Memory B cell (primary cell): ENCODE data around the gene CITED4.

Source experiments
- ATAC-seq: fragments of 150-1000 bp; cut with Tn5 transposase; 2 replicates; pipeline ENCODE4 v1.10.0; 2021; ENCODE audit warnings: low read depth, mild to moderate bottlenecking, moderate library complexity
- DNase-seq, 2 donors: peaks; one replicate each; pipeline ENCODE4 v3.0.0; 2022; ENCODE audit warnings: low spot score in 2 of 2
- H3K27ac Mint-ChIP-seq: one replicate; pipeline ENCODE4 v1.8.0; 2022; ENCODE audit warnings: mild to moderate bottlenecking, moderate library complexity, mixed read lengths
- H3K27me3 Mint-ChIP-seq: one replicate; pipeline ENCODE4 v1.8.0; 2022; ENCODE audit warnings: mixed read lengths
- H3K36me3 Mint-ChIP-seq: one replicate; pipeline ENCODE4 v1.8.0; 2022; ENCODE audit warnings: mild to moderate bottlenecking, mixed read lengths
- H3K4me1 Mint-ChIP-seq: one replicate; pipeline ENCODE4 v1.8.0; 2022; ENCODE audit warnings: mixed read lengths
- H3K4me3 Mint-ChIP-seq: one replicate; pipeline ENCODE4 v1.8.0; 2022; ENCODE audit warnings: mild to moderate bottlenecking, moderate library complexity, mixed read lengths
- H3K9me3 Mint-ChIP-seq: one replicate; pipeline ENCODE4 v1.8.0; 2022; ENCODE audit warnings: mixed read lengths

Gene CITED4

DNA sequence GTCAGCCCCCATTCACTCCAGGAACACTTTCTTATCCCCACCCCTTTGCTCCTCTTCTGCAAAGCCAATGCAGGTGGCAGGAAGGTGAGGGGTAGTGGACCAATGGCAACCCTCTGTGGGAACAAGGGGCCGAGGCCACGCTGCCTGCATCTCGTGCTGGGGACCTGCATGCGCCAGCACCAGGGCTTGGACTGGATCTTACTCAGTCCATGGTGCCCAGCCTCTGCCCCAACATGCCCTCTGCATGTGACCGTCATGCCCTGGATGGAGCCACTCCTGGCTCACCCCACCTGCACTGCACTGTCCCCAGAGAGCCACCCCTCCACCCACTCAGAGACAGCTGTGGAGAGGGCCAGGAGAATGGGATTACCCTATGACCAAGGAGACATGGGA, 22.2 kb downstream of the CITED4 start:
- ATAC-seq (no peak), DNase-seq (no peak)
- H3K27ac Mint-ChIP-seq = no peak overlapping the region
- no peaks in the 10 kb centered on the region for H3K4me1 Mint-ChIP-seq
- H3K4me3 Mint-ChIP-seq = no peak overlapping the region
- H3K9me3 Mint-ChIP-seq = peaks cover 3% of the 10 kb centered on the region
- peaks cover 12% of the 10 kb centered on the region for H3K27me3 Mint-ChIP-seq
- H3K36me3 Mint-ChIP-seq = peaks cover 3% of the 10 kb centered on the region

DNA sequence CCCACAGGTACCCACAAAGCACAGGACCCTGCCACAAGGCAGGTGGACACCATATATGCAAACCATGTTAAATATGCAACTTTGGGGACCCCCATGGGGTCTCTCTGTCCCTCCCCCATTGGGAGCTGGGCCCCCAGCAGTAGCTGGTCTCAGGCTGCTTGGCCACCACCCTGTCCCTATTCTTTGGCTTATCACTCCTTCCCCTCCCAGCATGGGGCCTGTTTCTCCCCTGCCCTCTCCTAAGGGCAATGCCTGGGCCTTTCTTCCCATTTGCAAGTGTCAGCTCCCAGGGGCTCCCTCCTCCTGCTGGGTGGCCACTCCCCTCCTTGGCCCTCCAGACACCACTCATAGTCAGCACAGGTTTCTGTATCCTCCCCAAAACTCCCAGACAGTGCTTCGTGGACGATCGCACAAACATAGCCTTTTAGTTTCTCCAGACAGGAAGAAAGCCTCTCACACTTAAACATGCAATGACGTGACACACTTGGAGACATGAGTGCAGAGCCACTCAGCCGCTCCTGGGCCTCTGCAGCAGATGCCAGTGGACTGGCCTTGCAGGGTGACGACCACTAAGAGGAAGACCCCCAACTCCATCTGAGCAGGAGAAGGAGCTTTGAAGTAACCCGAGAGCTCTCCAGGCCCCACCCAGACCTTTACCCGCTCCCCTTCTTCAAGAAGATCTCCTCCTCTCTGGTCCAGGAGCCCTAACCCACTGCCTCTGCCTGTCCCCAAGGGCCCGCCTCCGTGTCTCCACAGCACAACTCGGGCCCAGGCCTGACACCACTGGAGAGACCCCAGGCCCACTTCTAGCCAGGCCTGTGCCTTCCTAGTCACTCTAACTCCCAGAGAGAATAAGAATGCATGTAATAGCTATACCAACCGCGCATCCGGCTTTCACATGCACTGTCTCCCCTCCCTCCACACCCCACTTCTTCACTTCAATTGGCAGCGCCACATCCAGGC, 22.9 kb downstream of the CITED4 start:
- DNase-seq (no peak), ATAC-seq (no peak)
- Mint-ChIP-seq H3K36me3 (peaks cover 3% of the 10 kb centered on the region), H3K27me3 (peaks cover 14% of the 10 kb centered on the region), H3K4me1 (no peaks in the 10 kb centered on the region), H3K9me3 (peaks cover 3% of the 10 kb centered on the region), H3K27ac (no peak overlapping the region), H3K4me3 (no peak overlapping the region)

DNA sequence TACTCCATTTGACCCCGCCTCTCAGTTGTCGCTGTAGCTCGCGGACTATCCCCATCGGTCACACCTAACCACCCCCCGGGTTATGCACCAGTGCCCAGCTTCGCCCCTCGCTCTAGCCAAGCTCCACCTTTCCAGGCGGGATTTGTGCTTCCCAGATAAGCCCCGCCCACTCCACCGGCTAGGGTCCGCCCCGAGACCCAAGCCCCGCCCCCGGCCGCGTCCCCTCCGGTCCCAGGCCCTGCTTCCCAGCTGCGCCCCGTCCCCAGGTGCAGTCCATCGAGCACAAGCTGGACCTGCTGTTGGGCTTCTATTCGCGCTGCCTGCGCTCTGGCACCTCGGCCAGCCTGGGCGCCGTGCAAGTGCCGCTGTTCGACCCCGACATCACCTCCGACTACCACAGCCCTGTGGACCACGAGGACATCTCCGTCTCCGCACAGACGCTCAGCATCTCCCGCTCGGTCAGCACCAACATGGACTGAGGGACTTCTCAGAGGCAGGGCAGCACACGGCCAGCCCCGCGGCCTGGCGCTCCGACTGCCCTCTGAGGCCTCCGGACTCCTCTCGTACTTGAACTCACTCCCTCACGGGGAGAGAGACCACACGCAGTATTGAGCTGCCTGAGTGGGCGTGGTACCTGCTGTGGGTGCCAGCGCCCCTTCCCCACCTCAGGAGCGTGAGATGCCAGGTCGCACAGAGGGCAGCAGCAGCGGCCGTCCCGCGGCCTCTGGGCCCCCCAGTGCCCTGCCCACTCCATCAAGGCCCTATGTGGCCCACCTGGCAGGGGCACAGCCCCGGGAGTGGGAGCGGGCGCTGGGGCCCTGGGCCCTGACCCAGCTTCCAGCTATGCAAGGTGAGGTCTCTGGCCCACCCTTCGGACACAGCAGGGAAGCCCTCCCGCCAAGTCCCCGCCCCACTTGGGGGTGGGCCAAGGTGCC, 23.9 kb downstream of the CITED4 start:
- H3K27ac Mint-ChIP-seq = no peak overlapping the region
- H3K4me1 Mint-ChIP-seq = no peaks in the 10 kb centered on the region
- H3K36me3 Mint-ChIP-seq = peaks cover 3% of the 10 kb centered on the region
- ATAC-seq = no peak
- H3K27me3 Mint-ChIP-seq = peaks cover 12% of the 10 kb centered on the region
- no peak overlapping the region for H3K4me3 Mint-ChIP-seq
- peaks cover 3% of the 10 kb centered on the region for H3K9me3 Mint-ChIP-seq
- no peak for DNase-seq

DNA sequence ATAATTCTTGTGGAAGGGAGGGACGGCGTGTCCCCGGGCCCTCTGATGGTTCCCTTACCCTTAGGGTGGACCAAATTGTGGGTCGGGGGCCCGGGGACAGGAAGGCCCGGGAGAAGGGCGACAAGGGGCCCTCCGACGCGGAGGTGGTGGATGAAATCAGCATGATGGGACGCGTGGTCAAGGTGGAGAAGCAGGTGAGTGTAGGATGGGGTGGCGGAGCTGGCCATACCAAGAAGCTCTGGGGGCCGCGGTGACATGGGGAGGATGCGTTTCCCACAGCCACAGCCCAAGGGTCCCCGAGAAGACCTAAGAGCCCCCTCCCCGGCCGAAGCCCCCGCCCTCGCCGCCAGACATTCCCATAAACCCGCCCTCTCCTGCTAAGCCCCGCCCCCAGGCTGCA, 24.6 kb downstream of the CITED4 start:
- Mint-ChIP-seq H3K4me3 (no peak overlapping the region), H3K36me3 (peaks cover 3% of the 10 kb centered on the region), H3K9me3 (peaks cover 3% of the 10 kb centered on the region), H3K27me3 (peaks cover 12% of the 10 kb centered on the region), H3K4me1 (no peaks in the 10 kb centered on the region), H3K27ac (no peak overlapping the region)
- ATAC-seq (no peak), DNase-seq (no peak)

DNA sequence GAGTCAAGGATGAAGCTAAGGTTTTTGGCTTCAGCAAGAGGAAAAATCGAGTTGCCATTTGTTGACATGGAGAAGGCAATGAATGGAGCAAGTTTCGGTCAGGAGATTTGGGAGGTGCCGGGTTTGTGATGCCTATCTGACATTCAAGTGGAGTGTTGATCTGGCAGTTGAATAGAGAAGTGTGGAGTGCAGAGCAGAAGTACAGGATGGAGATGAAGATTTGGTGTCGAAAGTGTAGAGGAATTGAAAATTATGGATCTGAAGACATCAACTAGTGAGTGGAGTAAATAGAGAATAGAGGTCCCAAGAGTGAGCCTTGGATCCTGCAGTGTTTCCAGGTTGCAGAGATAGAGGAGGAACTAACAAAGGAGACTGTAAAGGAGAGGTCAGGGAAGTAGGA, 25.9 kb downstream of the CITED4 start:
- Mint-ChIP-seq H3K27ac (no peak overlapping the region), H3K9me3 (no peaks in the 10 kb centered on the region), H3K27me3 (peaks cover 8% of the 10 kb centered on the region), H3K36me3 (no peaks in the 10 kb centered on the region), H3K4me1 (no peaks in the 10 kb centered on the region), H3K4me3 (no peak overlapping the region)
- DNase-seq (no peak), ATAC-seq (no peak)

DNA sequence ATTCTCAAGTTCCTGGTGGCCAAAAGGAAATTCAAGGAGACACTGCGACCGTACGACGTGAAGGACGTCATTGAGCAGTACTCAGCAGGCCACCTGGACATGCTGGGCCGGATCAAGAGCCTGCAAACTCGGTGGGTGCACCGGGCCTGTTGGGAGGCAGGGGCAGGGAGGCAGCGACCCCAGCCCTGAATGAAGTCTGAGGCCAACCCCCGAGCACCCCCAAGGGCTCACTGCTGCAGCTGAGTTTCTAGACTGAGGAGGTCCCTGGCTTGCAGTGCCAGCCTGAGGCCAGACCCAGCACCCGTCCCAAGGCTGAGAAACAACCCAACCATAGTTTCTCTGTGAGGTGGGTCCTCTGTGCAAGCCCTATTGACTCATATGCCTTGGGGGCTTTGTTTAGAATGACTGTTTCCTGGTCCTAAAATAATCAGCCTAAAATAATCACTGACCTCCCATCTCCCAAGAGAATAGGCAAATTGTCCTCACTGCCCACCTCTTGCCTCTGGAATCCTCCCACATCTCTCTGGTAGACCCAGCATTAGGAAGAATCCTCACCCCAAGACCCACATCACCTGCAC, 27.1 kb downstream of the CITED4 start:
- Mint-ChIP-seq H3K4me3 (no peak overlapping the region), H3K27me3 (peaks cover 8% of the 10 kb centered on the region), H3K4me1 (no peaks in the 10 kb centered on the region), H3K36me3 (no peaks in the 10 kb centered on the region), H3K9me3 (no peaks in the 10 kb centered on the region), H3K27ac (no peak overlapping the region)
- no peak for ATAC-seq
- no peak for DNase-seq

DNA sequence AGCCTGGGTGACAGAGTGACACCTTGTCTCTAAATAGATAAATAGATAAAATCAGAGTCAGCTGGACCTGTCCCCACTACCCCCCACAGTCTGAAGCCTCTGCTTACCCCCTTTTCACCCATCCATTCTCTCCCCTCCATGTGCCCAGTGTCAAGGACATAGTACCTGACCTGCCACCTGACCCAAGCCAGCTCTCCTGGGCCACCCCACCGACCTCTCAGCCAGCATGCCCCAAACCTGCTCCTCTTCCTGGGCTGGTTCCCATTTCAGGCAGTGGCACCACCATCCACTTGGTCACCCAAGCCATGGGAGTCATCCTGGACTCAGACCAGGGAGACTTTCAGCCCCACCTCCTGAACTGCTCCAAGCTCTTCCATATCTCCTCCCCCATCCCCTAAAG, 28.2 kb downstream of the CITED4 start:
- H3K9me3 Mint-ChIP-seq = no peaks in the 10 kb centered on the region
- peaks cover 2% of the 10 kb centered on the region for H3K27me3 Mint-ChIP-seq
- H3K27ac Mint-ChIP-seq = no peak overlapping the region
- DNase-seq (no peak), ATAC-seq (no peak)
- no peak overlapping the region for H3K4me3 Mint-ChIP-seq
- H3K4me1 Mint-ChIP-seq = no peaks in the 10 kb centered on the region
- H3K36me3 Mint-ChIP-seq = no peaks in the 10 kb centered on the region

DNA sequence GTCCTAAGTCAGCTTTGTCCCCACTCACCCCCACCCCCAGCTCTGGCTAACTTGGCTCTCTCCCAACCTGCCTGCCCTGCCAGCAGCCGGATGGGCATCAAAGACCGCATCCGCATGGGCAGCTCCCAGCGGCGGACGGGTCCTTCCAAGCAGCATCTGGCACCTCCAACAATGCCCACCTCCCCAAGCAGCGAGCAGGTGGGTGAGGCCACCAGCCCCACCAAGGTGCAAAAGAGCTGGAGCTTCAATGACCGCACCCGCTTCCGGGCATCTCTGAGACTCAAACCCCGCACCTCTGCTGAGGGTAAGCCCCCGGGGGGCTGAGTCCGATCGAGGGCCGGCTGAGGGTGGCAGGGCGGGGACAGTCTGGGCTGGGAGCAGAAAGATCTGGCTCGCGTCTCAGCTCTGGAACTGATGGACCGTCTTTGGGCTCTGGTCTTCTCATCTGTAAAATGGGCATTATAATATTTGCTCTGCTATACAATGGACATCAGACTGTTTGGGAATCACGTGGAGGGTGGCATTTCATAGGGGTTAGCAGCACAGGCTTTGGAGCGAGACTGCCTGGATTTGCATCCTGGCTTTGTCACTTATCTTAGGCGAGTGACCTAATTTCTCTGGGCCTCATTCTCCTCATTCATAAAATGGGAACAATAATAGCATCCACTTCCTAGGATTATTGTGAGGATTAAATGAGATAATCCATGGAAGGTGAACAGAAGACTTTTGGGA, 31.0 kb downstream of the CITED4 start:
- Mint-ChIP-seq H3K4me3 (no peak overlapping the region), H3K27ac (no peak overlapping the region), H3K36me3 (no peaks in the 10 kb centered on the region), H3K4me1 (peaks cover under 1% of the 10 kb centered on the region), H3K9me3 (no peaks in the 10 kb centered on the region), H3K27me3 (peaks cover 2% of the 10 kb centered on the region)
- no peak for DNase-seq
- no peak for ATAC-seq

DNA sequence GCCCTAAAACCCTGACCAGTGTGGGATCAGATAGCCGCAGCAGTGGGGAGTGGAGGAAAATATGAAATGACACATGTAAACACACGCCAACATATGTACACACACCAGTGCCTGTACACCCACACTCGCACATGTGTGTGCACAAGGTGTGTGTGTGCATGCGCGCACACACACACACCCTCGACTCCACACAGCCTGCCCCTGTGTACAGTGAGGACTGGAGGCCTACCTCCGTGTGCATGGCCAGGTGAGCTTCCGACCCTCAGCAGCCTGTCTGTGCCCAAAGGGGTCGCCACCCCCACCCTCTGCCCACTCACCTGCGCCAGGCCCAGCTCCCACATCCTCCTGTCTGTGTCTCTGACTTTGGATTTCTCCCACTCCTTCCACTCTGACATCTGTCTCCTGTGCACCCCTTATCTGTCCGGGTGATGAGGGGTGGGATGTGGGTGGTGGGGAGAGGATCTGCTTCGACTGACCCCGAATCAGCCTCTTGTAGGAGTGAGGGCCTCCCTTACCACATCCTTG, 31.7 kb downstream of the CITED4 start:
- H3K27me3 Mint-ChIP-seq = peaks cover 2% of the 10 kb centered on the region
- no peaks in the 10 kb centered on the region for H3K36me3 Mint-ChIP-seq
- H3K4me1 Mint-ChIP-seq = peaks cover 6% of the 10 kb centered on the region
- no peak overlapping the region for H3K27ac Mint-ChIP-seq
- ATAC-seq = no peak
- H3K4me3 Mint-ChIP-seq = no peak overlapping the region
- no peaks in the 10 kb centered on the region for H3K9me3 Mint-ChIP-seq
- DNase-seq = no peak

DNA sequence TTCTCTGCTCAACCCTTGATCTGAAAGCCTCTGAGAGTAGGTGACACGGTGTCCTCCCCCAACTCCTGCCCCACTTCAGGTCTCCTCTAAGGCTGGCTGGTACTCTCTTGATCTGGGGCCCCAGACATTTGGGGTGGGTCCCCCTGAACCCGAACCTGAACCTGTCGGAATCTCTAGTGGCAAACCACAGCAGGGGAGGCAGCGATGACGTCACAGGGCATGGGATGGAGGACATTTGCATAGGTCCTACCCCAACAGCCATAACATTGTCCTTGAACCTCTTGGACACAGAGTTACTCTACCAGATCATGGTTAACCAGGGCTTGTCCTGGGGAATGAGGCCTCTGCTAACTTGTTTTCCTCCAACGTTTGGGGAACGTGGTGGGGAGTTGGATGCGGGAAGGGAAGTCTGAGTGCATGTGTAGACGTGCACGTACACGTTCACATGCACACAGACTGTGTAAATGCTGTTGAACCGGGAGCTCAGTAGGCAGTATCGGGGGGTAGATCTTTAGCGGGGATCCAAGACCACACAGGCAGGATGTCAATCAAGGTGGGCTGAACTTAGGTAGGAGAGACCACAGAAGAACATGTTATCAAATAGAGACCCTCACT, 32.4 kb downstream of the CITED4 start:
- Mint-ChIP-seq H3K36me3 (no peaks in the 10 kb centered on the region), H3K27ac (no peak overlapping the region), H3K27me3 (peaks cover 2% of the 10 kb centered on the region), H3K4me3 (no peak overlapping the region), H3K4me1 (peaks cover 11% of the 10 kb centered on the region), H3K9me3 (no peaks in the 10 kb centered on the region)
- no peak for ATAC-seq
- no peak for DNase-seq

DNA sequence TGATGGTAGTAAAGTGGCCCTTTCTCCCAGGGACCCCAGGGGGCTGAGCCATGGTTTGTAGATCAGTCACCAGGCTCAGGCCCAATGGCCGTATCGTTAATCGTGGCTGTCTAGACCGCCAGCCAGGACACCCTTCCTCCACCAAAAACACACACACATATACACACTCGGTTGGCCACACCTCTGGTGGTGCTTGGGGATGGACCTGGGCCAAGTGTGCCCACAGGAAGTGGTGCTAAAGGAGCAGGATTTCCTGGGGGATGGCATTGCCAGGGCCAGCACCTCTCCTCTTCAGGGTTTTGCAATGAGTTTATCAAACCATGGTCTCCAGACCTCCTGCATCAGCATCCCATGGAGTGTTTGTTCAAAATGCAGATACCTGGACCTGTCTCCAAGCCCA, 36.2 kb downstream of the CITED4 start:
- Mint-ChIP-seq H3K27ac (no peak overlapping the region), H3K27me3 (no peaks in the 10 kb centered on the region), H3K4me1 (peaks cover 11% of the 10 kb centered on the region), H3K9me3 (no peaks in the 10 kb centered on the region), H3K4me3 (no peak overlapping the region), H3K36me3 (no peaks in the 10 kb centered on the region)
- no peak for DNase-seq
- ATAC-seq = no peak

DNA sequence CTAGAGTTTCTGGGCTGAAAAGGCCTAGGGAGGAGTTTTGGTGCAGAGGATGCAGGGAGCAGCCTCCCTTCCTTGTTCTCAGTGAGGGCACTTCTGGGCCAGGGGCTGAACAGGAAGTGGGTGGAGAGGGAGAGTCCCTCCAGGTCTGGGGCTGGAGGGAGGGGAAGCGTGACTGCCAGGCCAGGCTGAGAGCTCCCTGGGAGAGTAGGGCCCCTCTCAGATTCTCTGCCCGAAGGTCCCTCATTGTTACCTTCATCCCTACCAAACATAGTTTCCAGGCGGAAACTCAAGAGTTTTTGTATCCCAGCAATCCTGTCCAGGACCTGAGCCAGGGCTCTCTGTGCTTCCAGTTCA, 36.8 kb downstream of the CITED4 start:
- no peak overlapping the region for H3K4me3 Mint-ChIP-seq
- H3K27ac Mint-ChIP-seq = no peak overlapping the region
- H3K27me3 Mint-ChIP-seq = no peaks in the 10 kb centered on the region
- no peaks in the 10 kb centered on the region for H3K9me3 Mint-ChIP-seq
- H3K36me3 Mint-ChIP-seq = no peaks in the 10 kb centered on the region
- peak; percentile 31 for ATAC-seq
- no peak for DNase-seq
- peaks cover 11% of the 10 kb centered on the region for H3K4me1 Mint-ChIP-seq
